Liver (tissue), 9 donors: ENCODE results near the gene OPRL1. TPM values are rescaled to one million over a fixed set of nuclear protein-coding genes. Genes with fewer than 3 reads are reported as not detected.

Experiments
- DNase-seq: peaks from one replicate; pipeline ENCODE4 v3.0.0-alpha.2; 2017; ENCODE audit warnings: low spot score
- H3K27ac ChIP-seq, 2 donors: one replicate each; pipeline ENCODE4 v1.7.0; 2013; ENCODE audit warnings: inconsistent platforms in 2 of 2, low read length in 2 of 2, control low read depth in 1 of 2, low read depth in 1 of 2, mild to moderate bottlenecking in 1 of 2
- H3K27me3 ChIP-seq, 4 donors: one replicate each; pipeline versions ENCODE4 v1.6.1 to v1.7.0; 2013; ENCODE audit warnings: low read length in 3 of 4, inconsistent platforms in 1 of 4, mild to moderate bottlenecking in 1 of 4, moderate library complexity in 1 of 4; ENCODE audit not compliant: control insufficient read depth in 4 of 4, insufficient read depth in 4 of 4
- H3K36me3 ChIP-seq, 4 donors: one replicate each; pipeline versions ENCODE4 v1.6.1 to v1.7.0; 2013; ENCODE audit warnings: low read length in 3 of 4, mild to moderate bottlenecking in 3 of 4, low read depth in 1 of 4, moderate library complexity in 1 of 4; ENCODE audit not compliant: control insufficient read depth in 4 of 4, insufficient read depth in 3 of 4
- H3K4me1 ChIP-seq, 4 donors: one replicate each; pipeline versions ENCODE4 v1.6.1 to v1.7.0; 2013; ENCODE audit warnings: low read length in 3 of 4, mild to moderate bottlenecking in 3 of 4, moderate library complexity in 1 of 4; ENCODE audit not compliant: control insufficient read depth in 4 of 4, insufficient read depth in 4 of 4
- H3K4me3 ChIP-seq, 3 donors: one replicate each; pipeline versions ENCODE4 v1.6.1 to v1.7.0; 2013; ENCODE audit warnings: low read length in 3 of 3, control low read depth in 1 of 3, low read depth in 1 of 3, mild to moderate bottlenecking in 1 of 3
- H3K9ac ChIP-seq, 2 donors: one replicate each; pipeline ENCODE4 v1.7.0; 2013; ENCODE audit warnings: low read length in 2 of 2, mild to moderate bottlenecking in 2 of 2, moderate library complexity in 2 of 2, control low read depth in 1 of 2, low read depth in 1 of 2
- H3K9me3 ChIP-seq, 4 donors: one replicate each; pipeline versions ENCODE4 v1.6.1 to v1.7.0; 2013; ENCODE audit warnings: low read length in 3 of 4; ENCODE audit not compliant: control insufficient read depth in 4 of 4
- ATF3 ChIP-seq: IDR thresholded peaks from 2 replicates; pipeline ENCODE4 v1.6.1; 2016; ENCODE audit warnings: antibody characterized with exemption
- CTCF ChIP-seq: fragments of 150-350 bp; IDR thresholded peaks from 2 replicates; pipeline ENCODE4 v1.5.1; 2017; ENCODE audit warnings: improper control_type of control experiment, low read depth, low read length; ENCODE audit not compliant: missing input control
- EGR1 ChIP-seq, 2 donors: IDR thresholded peaks; 2 replicates each; pipeline ENCODE4 v1.6.1; 2016 to 2018; ENCODE audit warnings: antibody characterized with exemption in 2 of 2, low read depth in 2 of 2
- FOXA1 ChIP-seq: IDR thresholded peaks from 2 replicates; pipeline ENCODE4 v1.6.1; 2016; ENCODE audit warnings: antibody characterized with exemption
- FOXA2 ChIP-seq: IDR thresholded peaks from 2 replicates; pipeline ENCODE4 v1.6.1; 2016; ENCODE audit warnings: antibody characterized with exemption
- GABPA ChIP-seq, 2 donors: IDR thresholded peaks in 1 of 2; conservative IDR thresholded peaks in 1 of 2; 2 replicates each; pipeline ENCODE4 v1.6.1; 2016; ENCODE audit warnings: antibody characterized with exemption in 2 of 2, mild to moderate bottlenecking in 1 of 2, moderate library complexity in 1 of 2
- HNF4A ChIP-seq, 2 donors: conservative IDR thresholded peaks; 2 replicates each; pipeline ENCODE4 v1.6.1; 2016; ENCODE audit warnings: antibody characterized with exemption in 2 of 2, mild to moderate bottlenecking in 2 of 2
- HNF4G ChIP-seq: IDR thresholded peaks from 2 replicates; pipeline ENCODE4 v1.6.1; 2016; ENCODE audit warnings: antibody characterized with exemption
- JUND ChIP-seq, 2 donors: IDR thresholded peaks; 2 replicates each; pipeline ENCODE4 v1.6.1; 2016; ENCODE audit warnings: antibody characterized with exemption in 2 of 2
- MAX ChIP-seq: IDR thresholded peaks from 2 replicates; pipeline ENCODE4 v1.6.1; 2016; ENCODE audit warnings: antibody characterized with exemption
- NR2F2 ChIP-seq: IDR thresholded peaks from 2 replicates; pipeline ENCODE4 v1.6.1; 2016; ENCODE audit warnings: antibody characterized with exemption
- RAD21 ChIP-seq, 2 donors: IDR thresholded peaks; 2 replicates each; pipeline ENCODE4 v1.6.1; 2016; ENCODE audit warnings: antibody characterized with exemption in 2 of 2, mild to moderate bottlenecking in 2 of 2
- REST ChIP-seq: IDR thresholded peaks from 2 replicates; pipeline ENCODE4 v1.6.1; 2016; ENCODE audit warnings: antibody characterized with exemption, mild to moderate bottlenecking
- RXRA ChIP-seq, 2 donors: IDR thresholded peaks; 2 replicates each; pipeline ENCODE4 v1.6.1; 2017 to 2018; ENCODE audit warnings: antibody characterized with exemption in 2 of 2, mild to moderate bottlenecking in 1 of 2
- SP1 ChIP-seq: IDR thresholded peaks from 2 replicates; pipeline ENCODE4 v1.6.1; 2018; ENCODE audit warnings: antibody characterized with exemption, mild to moderate bottlenecking
- TAF1 ChIP-seq: conservative IDR thresholded peaks from 2 replicates; pipeline ENCODE4 v1.6.1; 2016; ENCODE audit warnings: antibody characterized with exemption, mild to moderate bottlenecking
- YY1 ChIP-seq: IDR thresholded peaks from 2 replicates; pipeline ENCODE4 v1.6.1; 2016; ENCODE audit warnings: antibody characterized with exemption, mild to moderate bottlenecking
- ZBTB33 ChIP-seq: IDR thresholded peaks from 2 replicates; pipeline ENCODE4 v1.6.1; 2016; ENCODE audit warnings: antibody characterized with exemption
- WGBS: extraction: QIAGEN DNeasy Blood & Tissue Kit; methylation state at CpG from one replicate; pipeline ENCODE4 v1.1.7; 2013; 5-methylcytosine and 5-hydroxymethylcytosine counted together
- polyA plus RNA-seq, 2 donors: library from polyadenylated mRNA; stranded (reverse) in 1 of 2; unstranded in 1 of 2; fragments of 200-250 nt in 1 of 2; fragments of >200 nt in 1 of 2; fragmentation: Nextera tagmentation in 1 of 2; extraction: Ambion mirVana in 1 of 2; gene quantifications; one replicate each; pipeline versions ENCODE4 v1.2.1 to v1.2.3, GENCODE V29; 2013 to 2015
- total RNA-seq, 2 donors: library from RNA; depleted of rRNA; stranded (reverse); fragments of >200 nt; gene quantifications; one replicate each; pipeline ENCODE4 v1.2.3, GENCODE V29; 2014
- donor health status: healthy.
- donor health status: healthy.
- donor health status: healthy.
- donor health status: healthy.
- donor health status: healthy.

The OPRL1 gene
- total and polyA plus RNA-seq, 4 donors, result 0.04 to 0.79 (median 0.35) TPM

- no peak for TF ChIP-seq RAD21 (IDR thresholded peaks at IDR 0.05)
Observed at GRCh38 chr20:64091770-64092169, 11.9 kb downstream of the OPRL1 start (continued).

- TF ChIP-seq ZBTB33 (no peak), HNF4A (conservative IDR thresholded peaks at IDR 0.05) (no peak), HNF4G (no peak), EGR1 (IDR thresholded peaks at IDR 0.05; ENCODE audit: low read depth in 2 of 2) (no peak), YY1 (no peak), FOXA1 (no peak), RXRA (IDR thresholded peaks at IDR 0.05) (no peak), RAD21 (IDR thresholded peaks at IDR 0.05) (no peak), ATF3 (no peak), TAF1 (no peak), CTCF (no peak), JUND (IDR thresholded peaks at IDR 0.05) (no peak), GABPA (IDR thresholded peaks at IDR 0.05 in 1 of 2, conservative IDR thresholded peaks at IDR 0.05 in 1 of 2) (no peak), NR2F2 (no peak), MAX (no peak), FOXA2 (no peak), REST (no peak), SP1 (no peak)
- Histone ChIP-seq H3K27me3 (peaks cover 0 to 2% (median 0%) of the 10 kb centered on the region in 4 donors), H3K9ac (no peak overlapping the region), H3K36me3 (no peaks in the 10 kb centered on the region), H3K27ac (no peak overlapping the region), H3K4me1 (no peaks in the 10 kb centered on the region), H3K4me3 (no peak overlapping the region), H3K9me3 (no peaks in the 10 kb centered on the region)
- no peak for DNase-seq
- 48% methylated on average over 27 of the region's 27 CpGs for WGBS
Observed at GRCh38 chr20:64092258-64093012, 12.6 kb downstream of the OPRL1 start.
